H9 (cell line): ENCODE measurements around the gene PHTF2. TPM values are rescaled to one million over a fixed set of nuclear protein-coding genes. Genes with fewer than 3 reads are reported as not detected.

Source experiments
- DNase-seq: peaks from one replicate; pipeline ENCODE4 v3.0.0-alpha.2; 2017
- H2AFZ ChIP-seq: one replicate; pipeline ENCODE4 v1.6.1; 2013; ENCODE audit warnings: mild to moderate bottlenecking, low read length, control low read depth, moderate library complexity
- H2AK5ac ChIP-seq: 2 replicates; pipeline ENCODE4 v1.6.1; 2013; ENCODE audit warnings: low read length, control low read depth, mixed read lengths; ENCODE audit not compliant: insufficient read length
- H2BK120ac ChIP-seq: one replicate; pipeline ENCODE4 v1.6.1; 2013; ENCODE audit warnings: low read depth, mild to moderate bottlenecking, low read length, control low read depth, inconsistent platforms; ENCODE audit not compliant: poor library complexity, severe bottlenecking
- H2BK12ac ChIP-seq: 2 replicates; pipeline ENCODE4 v1.6.1; 2013; ENCODE audit warnings: low read length, control low read depth, mixed read lengths, low read depth; ENCODE audit not compliant: insufficient read length
- H2BK15ac ChIP-seq: 2 replicates; pipeline ENCODE4 v1.6.1; 2013; ENCODE audit warnings: low read depth, low read length, control low read depth
- H2BK20ac ChIP-seq: one replicate; pipeline ENCODE4 v1.6.1; 2013; ENCODE audit warnings: low read depth, mild to moderate bottlenecking, low read length, control low read depth, inconsistent platforms; ENCODE audit not compliant: poor library complexity, severe bottlenecking
- H2BK5ac ChIP-seq: 2 replicates; pipeline ENCODE4 v1.6.1; 2013; ENCODE audit warnings: low read length, control low read depth, mixed read lengths; ENCODE audit not compliant: insufficient read length
- H3K14ac ChIP-seq: 2 replicates; pipeline ENCODE4 v1.6.1; 2013; ENCODE audit warnings: low read length, control low read depth; ENCODE audit not compliant: insufficient read depth
- H3K18ac ChIP-seq: 2 replicates; pipeline ENCODE4 v1.6.1; 2013; ENCODE audit warnings: low read depth, mild to moderate bottlenecking, mixed read lengths, low read length, control low read depth; ENCODE audit not compliant: insufficient read length
- H3K23ac ChIP-seq: 2 replicates; pipeline ENCODE4 v1.6.1; 2013; ENCODE audit warnings: low read length, control low read depth, mixed read lengths, low read depth; ENCODE audit not compliant: insufficient read length
- H3K23me2 ChIP-seq: 2 replicates; pipeline ENCODE4 v1.6.1; 2013; ENCODE audit warnings: low read depth, mild to moderate bottlenecking, mixed read lengths, low read length, control low read depth; ENCODE audit not compliant: insufficient read length, poor library complexity, severe bottlenecking
- H3K27ac ChIP-seq: 2 replicates; pipeline ENCODE4 v1.5.1; 2013; ENCODE audit warnings: low read length, control low read depth, mixed read lengths, low read depth; ENCODE audit not compliant: insufficient read length
- H3K27me3 ChIP-seq: 2 replicates; pipeline ENCODE4 v1.6.1; 2013; ENCODE audit warnings: low read length, control low read depth, inconsistent platforms; ENCODE audit not compliant: insufficient read depth
- H3K4ac ChIP-seq: 2 replicates; pipeline ENCODE4 v1.6.1; 2013; ENCODE audit warnings: low read depth, mild to moderate bottlenecking, control low read depth, inconsistent platforms, low read length, moderate library complexity
- H3K4me1 ChIP-seq: 2 replicates; pipeline ENCODE4 v1.6.1; 2013; ENCODE audit warnings: low read length, control low read depth, inconsistent platforms; ENCODE audit not compliant: insufficient read depth
- H3K4me2 ChIP-seq: 2 replicates; pipeline ENCODE4 v1.6.1; 2013; ENCODE audit warnings: low read length, control low read depth, mixed read lengths; ENCODE audit not compliant: insufficient read length, insufficient read depth
- H3K56ac ChIP-seq: 2 replicates; pipeline ENCODE4 v1.6.1; 2013; ENCODE audit warnings: low read depth, mild to moderate bottlenecking, mixed read lengths, low read length, control low read depth; ENCODE audit not compliant: insufficient read length
- H3K79me1 ChIP-seq: 2 replicates; pipeline ENCODE4 v1.6.1; 2013; ENCODE audit warnings: low read depth, mild to moderate bottlenecking, moderate library complexity, low read length, control low read depth, inconsistent platforms; ENCODE audit not compliant: insufficient read depth, poor library complexity, severe bottlenecking
- H3K79me2 ChIP-seq: 2 replicates; pipeline ENCODE4 v1.6.1; 2013; ENCODE audit warnings: low read length, control low read depth, inconsistent platforms; ENCODE audit not compliant: insufficient read depth
- H3K9ac ChIP-seq: 2 replicates; pipeline ENCODE4 v1.6.1; 2013; ENCODE audit warnings: low read length, control low read depth, mixed read lengths; ENCODE audit not compliant: insufficient read length; ENCODE audit errors: extremely low read depth
- H3K9me3 ChIP-seq: one replicate; pipeline ENCODE4 v1.6.1; 2013; ENCODE audit warnings: low read depth, low read length, inconsistent platforms; ENCODE audit not compliant: control insufficient read depth
- H3T11ph ChIP-seq: one replicate; pipeline ENCODE4 v1.6.1; 2013; ENCODE audit warnings: mild to moderate bottlenecking, low read length, control low read depth, inconsistent platforms
- H4K20me1 ChIP-seq: one replicate; pipeline ENCODE4 v1.6.1; 2013; ENCODE audit not compliant: control insufficient read depth, insufficient read length, insufficient read depth
- H4K5ac ChIP-seq: 2 replicates; pipeline ENCODE4 v1.6.1; 2013; ENCODE audit warnings: low read depth, mild to moderate bottlenecking, mixed read lengths, low read length, control low read depth; ENCODE audit not compliant: insufficient read length
- H4K8ac ChIP-seq: replicated peaks from 2 replicates; pipeline ENCODE4 v1.6.1; 2013; ENCODE audit warnings: low read length, control low read depth, mixed read lengths, low read depth; ENCODE audit not compliant: insufficient read length
- H4K91ac ChIP-seq: 2 replicates; pipeline ENCODE4 v1.6.1; 2013; ENCODE audit warnings: low read depth, mild to moderate bottlenecking, moderate library complexity, mixed read lengths, low read length, control low read depth; ENCODE audit not compliant: insufficient read length
- H3K27ac Mint-ChIP-seq, 3 experiments: 2 replicates in 2 of 3; 3 replicates in 1 of 3; pipeline ENCODE4 v1.8.0; 2020 to 2021; ENCODE audit warnings: mixed read lengths in 3 of 3, mild to moderate bottlenecking in 1 of 3, moderate library complexity in 1 of 3
- H3K27me3 Mint-ChIP-seq: 2 replicates; pipeline ENCODE4 v1.8.0; 2021; ENCODE audit warnings: low read depth, mild to moderate bottlenecking, moderate library complexity, mixed read lengths
- H3K36me3 Mint-ChIP-seq, 3 experiments: 2 replicates in 2 of 3; 3 replicates in 1 of 3; pipeline ENCODE4 v1.8.0; 2020 to 2021; ENCODE audit warnings: low read depth in 3 of 3, mixed read lengths in 3 of 3; ENCODE audit not compliant: insufficient read depth in 1 of 3
- H3K4me1 Mint-ChIP-seq, 2 experiments: 2 replicates each; pipeline ENCODE4 v1.8.0; 2020; ENCODE audit warnings: mixed read lengths in 2 of 2
- H3K4me3 Mint-ChIP-seq, 2 experiments: 2 replicates in 1 of 2; 3 replicates in 1 of 2; pipeline ENCODE4 v1.8.0; 2020 to 2021; ENCODE audit warnings: mild to moderate bottlenecking in 2 of 2, mixed read lengths in 2 of 2, moderate library complexity in 1 of 2
- H3K9me3 Mint-ChIP-seq, 2 experiments: 2 replicates in 1 of 2; 3 replicates in 1 of 2; pipeline ENCODE4 v1.8.0; 2020; ENCODE audit warnings: mild to moderate bottlenecking in 2 of 2, mixed read lengths in 2 of 2, moderate library complexity in 1 of 2
- CTCF ChIP-seq: fragments of 200-600 bp; sonication (generic); conservative IDR thresholded peaks from 3 replicates; pipeline ENCODE4 v1.8.0; 2021; ENCODE audit warnings: antibody characterized with exemption, mild to moderate bottlenecking
- WGBS: extraction: QIAGEN DNeasy Blood & Tissue Kit; methylation state at CpG from one replicate; pipeline ENCODE4 v1.1.7; 2013; ENCODE audit warnings: missing lambda C conversion rate, low lambda C conversion rate, mixed read lengths; ENCODE audit not compliant: insufficient read length; ENCODE audit errors: extremely low coverage; 5-methylcytosine and 5-hydroxymethylcytosine counted together
- total RNA-seq: library from RNA; stranded (reverse); gene quantifications from 2 replicates; pipeline ENCODE4 v1.2.1, GENCODE V29; 2021

PHTF2 gene
- total RNA-seq, 1 experiment from 2014 or later = 16.2 TPM

- Mint-ChIP-seq H3K27me3 (no peaks in the 10 kb centered on the region), H3K9me3 (no peaks in the 10 kb centered on the region), H3K4me1 (peaks cover 7 to 15% of the 10 kb centered on the region in 2 experiments), H3K4me3 (no peak overlapping the region), H3K27ac (no peak overlapping the region; a peak in 1 of 7 replicates), H3K36me3 (no peaks in the 10 kb centered on the region)
- Histone ChIP-seq H3K27ac (no peak overlapping the region), H3K56ac (no peak overlapping the region), H4K5ac (no peak overlapping the region), H4K20me1 (no peaks in the 10 kb centered on the region), H3T11ph (no peak overlapping the region), H2BK120ac (no peak overlapping the region), H2BK15ac (no peak overlapping the region), H4K91ac (no peak overlapping the region), H2BK12ac (no peak overlapping the region), H3K23me2 (no peaks in the 10 kb centered on the region), H3K79me2 (no peaks in the 10 kb centered on the region), H3K4me1 (no peaks in the 10 kb centered on the region), H3K4me2 (no peak overlapping the region), H3K79me1 (no peaks in the 10 kb centered on the region), H3K23ac (no peak overlapping the region), H2AK5ac (no peak overlapping the region), H3K18ac (no peak overlapping the region), H3K14ac (no peak overlapping the region), H3K9me3 (no peaks in the 10 kb centered on the region), H2AFZ (no peak overlapping the region), H3K9ac (no peak overlapping the region), H3K27me3 (no peaks in the 10 kb centered on the region), H4K8ac (no peak overlapping the region), H2BK5ac (no peak overlapping the region), H2BK20ac (no peak overlapping the region), H3K4ac (no peak overlapping the region)
- TF ChIP-seq CTCF = no peak
- DNase-seq = no peak
- no CpG with 5 or more reads among the region's 1 CpG for WGBS
Measured at GRCh38 chr7:77862691-77863090, 64.1 kb downstream of the PHTF2 start.
